Measurements from ENCODE around the gene LTBP1. TPM values are rescaled to one million over a fixed set of nuclear protein-coding genes. Genes with fewer than 3 reads are reported as not detected.
A peak's percentile ranks its signal among the peaks of the same experiment; 100 is the strongest.

The LTBP1 gene
- polyA plus RNA-seq, 4 donors, result 62.8 to 133 (median 94.1) TPM

- DNase-seq (ENCODE audit: low read depth in 4 of 4, low spot score in 3 of 4), result no peak
Observed at GRCh38 chr2:33287507-33288005, 340.8 kb downstream of the LTBP1 start.

GRCh38 chr2:33288011-33288410 lies 341.3 kb downstream of the LTBP1 start:
- no peak for DNase-seq (ENCODE audit: low read depth in 4 of 4, low spot score in 3 of 4)

GRCh38 chr2:33289961-33290360 lies 343.2 kb downstream of the LTBP1 start:
- DNase-seq (ENCODE audit: low read depth in 4 of 4, low spot score in 3 of 4), result no peak

GRCh38 chr2:33291278-33292013 lies 344.7 kb downstream of the LTBP1 start:
- DNase-seq (ENCODE audit: low read depth in 4 of 4, low spot score in 3 of 4), result peak in 3 of 4 donors; percentile 25 to 45 (median 39)

GRCh38 chr2:33292063-33292462 lies 345.3 kb downstream of the LTBP1 start:
- DNase-seq (ENCODE audit: low read depth in 4 of 4, low spot score in 3 of 4), result no peak

GRCh38 chr2:33292981-33293595 lies 346.3 kb downstream of the LTBP1 start:
- no peak for DNase-seq (ENCODE audit: low read depth in 4 of 4, low spot score in 3 of 4)

- no peak for DNase-seq (ENCODE audit: low read depth in 4 of 4, low spot score in 3 of 4)
Observed at GRCh38 chr2:33298233-33298632, 351.5 kb downstream of the LTBP1 start.

- DNase-seq (ENCODE audit: low read depth in 4 of 4, low spot score in 3 of 4), result no peak
Observed at GRCh38 chr2:33301355-33301754, 354.6 kb downstream of the LTBP1 start.

GRCh38 chr2:33302348-33302747 lies 355.6 kb downstream of the LTBP1 start:
- no peak for DNase-seq (ENCODE audit: low read depth in 4 of 4, low spot score in 3 of 4)

- DNase-seq (ENCODE audit: low read depth in 4 of 4, low spot score in 3 of 4), result no peak
Observed at GRCh38 chr2:33304032-33304864, 357.5 kb downstream of the LTBP1 start.

- no peak for DNase-seq (ENCODE audit: low read depth in 4 of 4, low spot score in 3 of 4)
Observed at GRCh38 chr2:33307659-33308270, 361.0 kb downstream of the LTBP1 start.

GRCh38 chr2:33312355-33312754 lies 365.6 kb downstream of the LTBP1 start:
- DNase-seq (ENCODE audit: low read depth in 4 of 4, low spot score in 3 of 4), result no peak

- no peak for DNase-seq (ENCODE audit: low read depth in 4 of 4, low spot score in 3 of 4)
Observed at GRCh38 chr2:33313039-33313438, 366.3 kb downstream of the LTBP1 start.

GRCh38 chr2:33314541-33314940 lies 367.8 kb downstream of the LTBP1 start:
- DNase-seq (ENCODE audit: low read depth in 4 of 4, low spot score in 3 of 4), result no peak

- DNase-seq (ENCODE audit: low read depth in 4 of 4, low spot score in 3 of 4), result no peak
Observed at GRCh38 chr2:33316328-33316727, 369.6 kb downstream of the LTBP1 start.

GRCh38 chr2:33317369-33318007 lies 370.7 kb downstream of the LTBP1 start:
- DNase-seq (ENCODE audit: low read depth in 4 of 4, low spot score in 3 of 4), result no peak

- no peak for DNase-seq (ENCODE audit: low read depth in 4 of 4, low spot score in 3 of 4)
Observed at GRCh38 chr2:33318456-33318855, 371.7 kb downstream of the LTBP1 start.

GRCh38 chr2:33320573-33320972 lies 373.8 kb downstream of the LTBP1 start:
- no peak for DNase-seq (ENCODE audit: low read depth in 4 of 4, low spot score in 3 of 4)

- DNase-seq (ENCODE audit: low read depth in 4 of 4, low spot score in 3 of 4), result no peak
Observed at GRCh38 chr2:33321236-33321771, 374.6 kb downstream of the LTBP1 start.

- DNase-seq (ENCODE audit: low read depth in 4 of 4, low spot score in 3 of 4), result no peak
Observed at GRCh38 chr2:33321876-33322483, 375.2 kb downstream of the LTBP1 start.

Measured in left renal pelvis (tissue), 4 donors.